Glomerular visceral epithelial cell (primary cell): ENCODE data around the gene PCSK6.

Experiments used
- DNase-seq: peaks from one replicate; pipeline ENCODE4 v3.0.0-alpha.2; 2016; ENCODE audit errors: extremely low spot score

Gene PCSK6

GRCh38 chr15:101522621-101523559 lies 33.4 kb upstream of the PCSK6 start:
- DNase-seq: no peak

GRCh38 chr15:101522091-101522490 lies 32.6 kb upstream of the PCSK6 start:
- no peak for DNase-seq

GRCh38 chr15:101521591-101521990 lies 32.1 kb upstream of the PCSK6 start:
- no peak for DNase-seq

- no peak for DNase-seq
Measured at GRCh38 chr15:101521069-101521468, 31.6 kb upstream of the PCSK6 start.

GRCh38 chr15:101520395-101520794 lies 30.9 kb upstream of the PCSK6 start:
- DNase-seq: no peak

- DNase-seq: no peak
Measured at GRCh38 chr15:101517504-101517903, 28.0 kb upstream of the PCSK6 start.

GRCh38 chr15:101514318-101514717 lies 24.8 kb upstream of the PCSK6 start:
- no peak for DNase-seq

GRCh38 chr15:101511717-101512116 lies 22.2 kb upstream of the PCSK6 start:
- no peak for DNase-seq

GRCh38 chr15:101510212-101511197 lies 21.0 kb upstream of the PCSK6 start:
- no peak for DNase-seq

- no peak for DNase-seq
Measured at GRCh38 chr15:101509279-101509678, 19.8 kb upstream of the PCSK6 start.

GRCh38 chr15:101506491-101506890 lies 17.0 kb upstream of the PCSK6 start:
- DNase-seq: no peak

- DNase-seq: no peak
Measured at GRCh38 chr15:101505610-101506337, 16.3 kb upstream of the PCSK6 start.

- DNase-seq: no peak
Measured at GRCh38 chr15:101504866-101505609, 15.5 kb upstream of the PCSK6 start.

GRCh38 chr15:101504373-101504772 lies 14.9 kb upstream of the PCSK6 start:
- no peak for DNase-seq

- DNase-seq: no peak
Measured at GRCh38 chr15:101503296-101503599, 13.7 kb upstream of the PCSK6 start.

GRCh38 chr15:101502572-101503295 lies 13.2 kb upstream of the PCSK6 start:
- no peak for DNase-seq

GRCh38 chr15:101501703-101502373 lies 12.3 kb upstream of the PCSK6 start:
- peak; percentile 24 for DNase-seq

GRCh38 chr15:101500865-101501551 lies 11.5 kb upstream of the PCSK6 start:
- DNase-seq: no peak
